Activated naive CD4-positive, alpha-beta T cell treated with Interleukin-2 at 50 U/mL for 16 hours (primary cell): ENCODE results near the gene FAM110D.

ENCODE experiments used
- DNase-seq: peaks from one replicate; pipeline ENCODE4 v3.0.0-alpha.2; 2020

FAM110D gene

DNA sequence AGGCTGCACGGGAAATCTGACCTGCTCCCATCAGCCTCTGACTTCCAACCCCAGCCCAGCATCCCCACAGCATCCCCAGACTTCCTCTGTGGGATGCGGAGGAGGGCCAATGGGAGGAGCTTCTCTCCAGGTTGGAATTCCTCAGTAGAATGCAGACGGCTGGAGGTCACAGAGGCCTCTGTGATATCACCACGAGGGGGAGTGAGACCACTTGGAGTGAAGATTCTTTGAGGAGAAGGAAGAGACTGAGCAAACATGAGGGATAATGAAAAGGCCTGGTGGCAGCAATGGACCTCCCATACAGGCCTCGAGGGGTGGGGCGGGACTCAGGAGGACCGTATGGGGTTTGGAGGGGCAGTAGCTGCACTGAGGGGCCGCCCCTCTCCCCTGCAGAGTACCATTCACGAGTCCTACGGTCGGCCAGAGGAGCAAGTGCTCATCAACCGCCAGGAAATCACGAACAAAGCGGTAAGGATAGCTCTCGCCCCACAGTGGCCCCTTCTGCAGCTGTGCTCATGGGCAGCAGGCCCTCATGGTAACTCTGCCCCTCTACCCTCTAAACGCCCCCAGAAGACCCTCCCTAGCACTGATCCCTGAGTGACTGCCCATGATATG is 31.6 kb downstream of the FAM110D start, which contains the start of gene CATSPER4:
Gene CATSPER4 (plus strand): TSS at position 230 of the 615 bp plus-strand sequence. CDS start 26 bp downstream, at position 256.
- no peak for DNase-seq

DNA sequence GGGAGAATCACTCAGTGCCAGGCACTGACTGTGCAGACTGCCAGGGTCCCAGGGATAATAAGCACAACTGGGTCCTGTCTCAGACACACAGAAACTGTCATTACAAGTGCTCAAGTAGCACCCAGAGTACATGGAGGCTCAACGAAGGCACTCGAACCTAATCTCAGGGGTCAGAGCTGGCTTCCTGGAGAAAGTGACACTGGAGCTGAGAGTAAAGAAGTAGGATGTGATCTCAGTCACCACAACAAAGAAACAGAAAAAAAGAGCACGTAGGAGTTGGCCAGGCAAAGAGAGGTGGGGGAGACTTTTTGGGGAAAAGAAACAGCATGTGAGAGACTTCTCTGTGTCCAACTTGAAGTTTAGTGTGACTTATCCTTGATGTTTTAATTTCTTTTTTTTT is 32.9 kb downstream of the FAM110D start:
- no peak for DNase-seq

DNA sequence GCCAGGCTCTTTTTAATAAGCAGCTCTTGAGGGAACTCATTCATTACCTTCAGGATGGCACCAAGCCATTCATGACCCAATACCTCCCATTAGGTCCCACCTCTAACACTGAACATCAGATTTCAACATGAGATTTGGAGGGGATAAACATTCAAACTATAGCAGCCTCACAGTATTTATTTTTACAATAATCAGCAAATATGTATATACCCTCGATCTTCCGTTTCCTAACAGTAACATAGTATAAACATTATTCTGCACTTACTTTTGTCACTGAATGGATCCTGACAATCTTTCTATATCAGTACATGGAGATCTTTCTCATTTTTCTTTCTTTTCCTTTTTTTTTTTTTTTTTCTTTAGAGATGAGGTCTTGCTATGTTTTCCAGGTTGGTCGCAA is 36.9 kb downstream of the FAM110D start:
- no peak for DNase-seq

DNA sequence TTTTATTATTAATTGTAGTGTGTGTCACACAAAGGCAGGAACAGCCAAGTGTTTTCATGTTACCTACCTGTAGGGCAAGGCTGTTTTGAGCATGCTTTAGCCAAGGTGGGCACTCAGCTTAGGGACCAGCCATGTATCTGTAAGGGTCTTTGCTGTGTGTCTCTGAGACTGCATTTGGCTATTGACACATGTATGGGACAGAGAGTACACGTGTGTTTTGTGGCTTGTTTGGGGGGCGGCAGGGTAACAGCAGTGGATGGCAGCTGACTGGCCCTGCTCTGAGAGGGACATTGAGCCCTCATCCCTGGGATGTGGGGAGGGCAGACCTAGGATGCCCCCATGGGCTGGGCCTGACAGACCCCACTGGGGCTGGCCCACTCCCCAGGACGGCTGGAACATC is 38.4 kb downstream of the FAM110D start:
- no peak for DNase-seq

GRCh38 chr1:26197813-26198212 is 38.9 kb downstream of the FAM110D start:
- DNase-seq: no peak

DNA sequence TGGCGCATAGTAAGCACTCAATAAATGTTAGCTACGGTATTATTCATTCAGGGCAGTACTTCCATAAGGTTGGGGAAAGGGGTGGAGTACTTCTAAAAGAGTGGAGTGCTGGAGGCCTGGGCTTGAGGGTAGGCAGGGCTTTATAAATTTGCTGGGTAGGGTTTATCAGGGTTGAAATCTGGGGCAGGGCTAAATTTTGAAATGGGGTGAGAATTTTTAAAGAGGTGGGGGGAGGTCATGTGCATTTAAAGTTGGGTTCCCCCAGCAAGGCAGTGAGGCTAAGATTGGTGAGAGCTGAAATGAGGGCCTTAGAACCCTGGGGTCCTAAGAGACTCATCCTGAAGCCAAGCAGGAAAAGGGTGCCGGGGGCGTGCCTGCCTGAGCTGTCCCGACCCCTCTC is 41.5 kb downstream of the FAM110D start:
- no peak for DNase-seq

DNA sequence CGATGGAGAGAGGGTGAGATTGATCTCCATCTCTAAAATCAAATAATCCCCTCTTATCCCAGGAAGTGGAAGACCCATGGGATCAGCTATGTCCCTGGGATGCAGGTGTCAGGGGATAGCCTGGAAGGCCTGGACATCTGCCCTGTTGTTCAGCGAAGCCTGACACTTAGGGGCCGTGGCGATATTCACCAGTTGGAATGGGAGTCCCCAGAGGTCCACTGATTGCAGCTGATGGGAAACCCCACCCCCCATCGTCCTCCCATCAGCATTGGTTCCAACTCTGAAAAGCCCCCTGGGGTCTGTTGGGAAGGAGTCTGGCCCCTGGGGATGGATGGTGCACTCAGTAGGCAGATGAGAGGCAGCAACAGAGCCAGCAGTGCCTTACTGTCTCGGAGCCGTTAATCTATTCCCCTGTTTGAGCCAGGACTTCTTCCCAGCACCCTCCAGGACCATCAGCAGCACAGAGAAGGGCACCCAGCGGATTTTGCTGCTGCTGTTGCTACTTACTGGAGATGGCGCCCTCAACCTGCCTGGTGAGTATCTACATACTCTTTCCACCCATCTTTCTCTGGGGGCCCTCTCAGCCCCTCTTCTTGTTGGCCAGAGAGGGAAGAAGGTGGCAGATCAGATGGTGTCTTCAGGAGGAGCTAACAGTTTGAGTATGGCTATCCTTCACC is 44.9 kb downstream of the FAM110D start:
- DNase-seq: no peak

GRCh38 chr1:26210147-26210870 is 51.4 kb downstream of the FAM110D start:
- DNase-seq: no peak

- DNase-seq: no peak
Measured at GRCh38 chr1:26212726-26213125, 53.8 kb downstream of the FAM110D start.

DNA sequence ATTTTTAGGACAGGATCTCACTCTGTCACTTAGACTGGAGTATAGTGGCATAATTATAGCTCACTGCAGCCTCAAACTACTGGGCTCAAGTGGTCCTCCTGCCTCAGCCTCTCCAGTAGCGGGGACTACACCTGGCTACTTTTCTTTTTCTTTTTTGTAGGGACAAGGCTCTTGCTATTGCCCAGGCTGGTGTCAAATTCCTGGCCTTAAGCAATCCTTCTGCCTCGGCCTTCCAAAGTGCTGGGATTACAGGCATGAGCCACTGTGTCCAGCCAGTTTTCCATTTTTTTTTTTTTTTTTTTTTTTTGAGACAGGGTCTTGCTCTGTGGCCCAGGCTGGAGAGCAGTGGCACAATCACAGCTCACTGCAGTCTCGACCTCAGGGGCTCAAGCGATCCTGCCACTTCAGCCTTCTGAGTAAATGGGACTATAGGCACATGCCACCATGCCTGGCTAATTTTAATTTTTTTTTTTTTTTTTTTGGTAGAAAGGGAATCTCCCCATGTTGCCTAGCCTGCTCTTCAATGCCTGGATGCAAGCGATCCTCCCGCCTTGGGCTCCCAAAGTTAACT is 54.5 kb downstream of the FAM110D start:
- DNase-seq: no peak
